HG02610 (cell line): Measurements from ENCODE around the gene IGF2BP3.

Source experiments
- ATAC-seq: cut with Tn5 transposase; IDR thresholded peaks from one replicate; pipeline ENCODE4 v1.9.1; 2021; ENCODE audit warnings: mild to moderate bottlenecking, moderate library complexity; ENCODE audit not compliant: unreplicated experiment

The IGF2BP3 gene

DNA sequence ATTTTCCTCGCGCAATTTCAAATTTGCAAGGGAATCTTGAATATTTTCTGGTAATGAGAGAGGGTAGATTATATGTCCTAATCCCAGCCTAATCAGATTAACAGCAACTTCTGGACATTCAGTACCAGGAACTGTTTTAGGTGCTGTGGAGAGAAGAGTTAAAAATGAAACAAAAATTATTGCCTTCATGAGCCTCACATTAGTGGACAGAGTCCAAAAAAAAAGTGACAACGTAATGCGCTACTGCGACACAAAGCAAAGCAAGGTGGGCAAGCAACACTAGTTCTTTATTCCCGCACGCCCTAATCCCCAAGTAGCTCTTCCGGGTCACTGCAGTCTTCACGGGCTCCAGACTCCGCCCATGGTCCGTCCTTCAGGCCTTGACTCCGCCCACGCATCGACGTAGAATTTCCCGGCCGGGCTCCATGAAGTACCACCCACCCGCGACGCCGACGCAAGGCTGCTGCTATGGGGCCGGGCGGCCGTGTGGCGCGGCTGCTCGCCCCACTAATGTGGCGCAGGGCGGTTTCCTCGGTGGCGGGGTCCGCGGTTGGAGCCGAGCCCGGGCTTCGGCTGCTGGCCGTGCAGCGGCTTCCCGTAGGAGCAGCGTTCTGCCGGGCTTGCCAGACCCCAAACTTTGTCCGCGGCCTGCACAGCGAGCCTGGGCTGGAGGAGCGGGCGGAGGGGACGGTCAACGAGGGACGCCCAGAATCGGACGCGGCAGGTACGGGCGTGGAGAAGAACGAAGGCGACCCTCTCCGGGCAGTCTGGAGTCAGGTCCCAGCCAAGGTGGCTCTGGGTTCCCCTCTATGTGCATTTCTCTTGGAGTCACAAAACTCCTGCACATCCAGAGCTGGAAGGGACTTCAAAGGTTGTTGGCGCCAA lies 171.2 kb downstream of the IGF2BP3 start, which contains the start of gene MALSU1:
MALSU1 (plus strand) TSS at position 455 of the 885 bp plus-strand sequence; CDS start at position 469, 14 bp downstream.
- peak; percentile 100 for ATAC-seq

DNA sequence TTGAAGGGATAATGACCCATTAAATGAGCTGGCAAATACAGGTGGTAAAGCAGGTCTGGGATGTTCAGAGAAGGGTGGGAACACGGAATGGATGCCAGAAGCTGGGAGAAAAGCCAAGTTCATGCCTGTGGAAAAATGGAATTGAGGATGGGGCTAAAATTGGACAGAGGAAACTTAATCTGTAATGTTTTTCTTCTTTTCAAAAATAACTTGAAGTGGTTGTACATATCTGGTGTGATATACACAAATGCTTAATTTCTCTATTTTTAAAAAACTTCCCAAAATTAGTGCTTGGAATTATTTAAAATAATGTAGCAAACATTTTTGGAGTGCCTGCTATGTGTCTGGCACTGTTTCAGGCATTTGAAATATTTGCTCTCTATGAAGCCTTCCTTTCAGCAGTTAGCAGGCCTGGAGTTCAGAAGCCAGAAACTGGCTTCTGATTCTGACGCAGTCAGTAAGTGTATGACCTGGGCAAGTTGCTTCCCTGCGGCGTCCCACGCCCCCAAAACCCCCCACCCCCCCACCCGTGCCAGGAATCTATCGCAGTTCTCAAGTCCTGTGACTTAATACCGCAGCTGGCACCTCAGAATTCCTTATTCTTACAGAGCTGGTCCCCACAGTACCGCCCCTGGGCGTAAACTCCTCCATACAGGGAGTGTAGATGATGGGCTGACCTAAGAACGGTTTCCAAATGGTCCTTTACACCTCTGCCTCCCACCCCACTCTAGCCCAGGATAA lies 172.0 kb downstream of the IGF2BP3 start:
- no peak for ATAC-seq

DNA sequence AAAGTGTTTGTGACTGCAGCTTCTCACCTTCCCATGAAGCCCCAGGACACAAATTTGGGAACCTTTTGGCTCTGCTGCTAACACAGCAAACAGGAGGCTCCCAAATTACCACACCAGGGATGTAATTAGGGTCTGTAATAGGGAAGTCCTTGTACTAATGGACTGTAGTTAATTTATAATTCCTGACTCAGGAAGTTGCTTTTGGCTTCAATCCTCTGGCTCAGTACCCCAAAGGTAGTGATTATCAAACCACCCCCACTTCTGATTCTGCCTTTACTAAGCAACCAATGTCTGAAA lies 174.9 kb downstream of the IGF2BP3 start:
- no peak for ATAC-seq

DNA sequence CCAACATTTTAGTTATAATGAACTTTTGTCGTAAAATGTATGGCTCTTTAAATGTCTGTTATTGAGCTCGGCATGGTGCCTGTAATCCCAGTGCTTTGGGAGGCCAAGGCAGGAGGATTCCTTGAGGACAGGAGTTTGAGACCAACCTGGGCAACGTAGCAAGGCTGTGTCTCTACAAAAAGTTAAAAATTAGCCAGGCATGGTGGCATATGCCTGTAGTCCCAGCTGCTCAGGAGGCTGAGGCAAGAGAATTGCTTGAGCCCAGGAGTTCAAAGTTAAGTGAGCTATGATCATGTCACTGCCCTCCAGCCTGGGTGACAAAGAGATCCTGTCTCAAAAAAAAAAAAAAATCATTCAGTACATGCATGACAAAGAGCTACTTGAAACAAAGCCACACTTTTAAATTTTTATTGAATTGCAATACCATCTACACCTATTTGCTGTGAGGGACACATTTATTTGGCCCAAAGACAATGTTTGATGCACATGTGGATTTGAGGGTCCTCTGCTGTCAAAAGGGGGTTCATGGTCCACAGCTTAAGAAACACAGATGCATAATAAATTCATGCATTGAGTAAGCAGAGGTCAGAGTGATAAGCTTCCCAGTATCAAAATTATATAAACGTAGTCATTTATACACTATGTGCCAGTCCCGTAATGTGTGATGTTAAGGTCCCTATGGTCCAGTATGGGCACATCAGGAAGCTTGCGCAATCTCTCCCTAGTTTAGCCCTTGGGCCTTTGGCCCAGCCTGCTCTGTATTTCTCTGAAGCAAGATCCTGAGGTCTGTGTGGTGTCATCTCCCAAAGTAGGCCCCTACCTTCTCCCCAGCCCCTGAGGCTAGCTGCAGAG lies 175.5 kb downstream of the IGF2BP3 start:
- no peak for ATAC-seq

DNA sequence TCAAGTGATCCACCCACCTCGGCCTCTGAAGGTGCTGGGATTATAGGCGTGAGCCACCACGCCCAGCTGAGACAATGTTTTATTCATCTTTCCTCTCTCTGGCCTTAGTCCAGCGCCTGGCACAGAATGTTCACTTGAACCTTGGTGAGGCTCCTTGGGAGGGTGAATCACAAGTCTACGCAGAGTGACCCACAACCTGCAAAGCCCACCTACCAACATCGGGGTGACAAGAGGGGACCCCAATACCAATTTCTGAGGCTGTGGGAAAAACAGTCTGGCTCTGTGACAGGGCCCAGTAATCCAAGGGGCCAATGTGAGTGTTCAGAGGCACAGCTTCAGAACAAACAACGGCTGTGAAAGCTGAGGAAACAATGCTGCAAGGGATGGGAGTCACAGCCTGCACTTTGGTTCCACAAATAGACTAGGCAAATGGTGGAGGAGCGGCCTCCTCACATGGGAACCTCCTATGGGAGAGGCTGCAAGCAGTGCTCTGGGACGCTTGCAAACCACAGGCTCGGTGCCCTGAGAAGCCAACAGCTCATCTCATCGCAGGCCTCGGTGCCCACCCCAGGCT lies 176.7 kb downstream of the IGF2BP3 start:
- no peak for ATAC-seq

DNA sequence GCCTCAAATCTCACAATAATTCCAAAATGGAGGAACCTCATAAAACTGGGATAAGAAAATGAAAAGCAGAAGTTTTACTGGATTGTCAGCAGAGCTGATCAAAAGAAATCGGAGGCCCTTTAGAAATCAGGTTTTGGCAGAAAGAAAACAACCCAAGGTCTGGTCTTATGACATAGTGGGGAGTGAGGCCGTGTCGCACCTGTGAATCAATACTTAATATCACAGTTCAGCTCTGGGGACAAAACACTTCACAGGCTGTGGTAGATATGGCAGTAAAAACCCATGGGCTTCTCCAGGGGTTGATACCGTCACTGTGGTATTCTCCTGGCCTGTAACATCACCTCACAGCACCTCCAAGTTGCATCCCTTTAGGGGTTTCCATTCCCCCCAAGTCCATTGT lies 177.7 kb downstream of the IGF2BP3 start:
- no peak for ATAC-seq

DNA sequence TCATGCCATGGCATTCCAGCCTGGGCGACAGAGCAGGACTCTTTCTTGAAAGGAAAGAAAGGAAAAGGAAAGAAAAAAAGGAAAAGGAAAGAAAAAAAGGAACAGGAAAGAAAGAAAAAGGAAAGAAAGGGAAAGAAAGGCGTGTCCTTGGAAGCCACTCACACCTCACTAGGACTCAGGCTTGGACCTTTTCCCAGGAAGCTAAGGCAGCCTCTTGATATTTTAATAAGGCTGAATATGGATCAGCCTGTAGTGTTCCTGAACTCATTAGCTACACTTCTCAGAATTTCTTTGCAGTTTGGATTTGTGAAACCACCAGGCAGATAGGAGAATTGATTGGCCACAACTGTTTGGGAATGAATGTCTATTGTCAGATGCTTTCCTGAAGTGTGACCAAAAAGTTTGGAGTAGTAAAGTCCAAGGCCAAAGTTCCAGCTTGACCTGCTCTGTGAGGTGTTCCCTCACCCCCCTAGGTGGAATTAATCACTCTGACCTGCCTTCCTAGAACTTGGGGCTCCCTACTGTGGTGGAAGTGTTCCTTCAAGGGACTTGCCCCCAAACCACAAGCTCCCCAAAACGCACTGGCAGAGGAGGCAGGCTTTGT lies 178.2 kb downstream of the IGF2BP3 start:
- ATAC-seq: no peak

DNA sequence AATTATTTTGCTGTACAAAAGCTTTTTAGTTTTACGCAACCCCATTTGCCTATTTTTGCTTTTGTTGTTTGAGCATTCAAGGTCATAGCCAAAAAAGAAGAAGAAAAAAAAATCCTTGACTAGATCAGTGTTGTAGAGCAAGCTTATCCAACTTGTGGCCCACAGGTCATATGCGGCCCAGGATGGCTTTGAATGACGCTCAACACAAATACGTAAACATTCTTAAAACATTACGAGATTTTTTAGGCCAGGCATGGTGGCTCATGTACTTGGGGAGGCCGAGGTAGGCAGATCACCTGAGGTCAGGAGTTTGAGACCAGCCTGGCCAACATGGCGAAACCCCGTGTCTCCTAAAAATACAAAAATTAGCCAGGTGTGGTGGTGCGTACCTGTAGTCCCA lies 179.3 kb downstream of the IGF2BP3 start:
- no peak for ATAC-seq

DNA sequence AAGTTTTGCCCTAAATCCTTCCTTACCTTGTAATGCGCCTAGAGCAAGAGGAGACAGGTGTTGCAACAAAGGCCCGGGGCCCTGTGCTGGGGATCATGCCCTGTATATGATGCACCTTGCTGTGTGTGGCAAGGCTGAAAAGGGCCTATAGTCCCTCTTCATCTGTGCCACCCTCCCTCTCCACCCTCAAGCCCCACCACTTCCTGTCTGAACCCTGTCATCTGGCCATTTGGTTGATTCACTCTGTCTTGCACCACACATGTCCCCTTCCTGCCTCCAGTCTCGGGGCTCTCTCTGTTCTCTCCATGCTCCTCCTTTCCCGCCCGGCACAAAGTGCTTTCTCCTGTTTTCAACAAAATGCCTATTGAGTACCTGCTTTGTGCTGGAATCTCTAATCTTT lies 182.7 kb downstream of the IGF2BP3 start:
- ATAC-seq: no peak

DNA sequence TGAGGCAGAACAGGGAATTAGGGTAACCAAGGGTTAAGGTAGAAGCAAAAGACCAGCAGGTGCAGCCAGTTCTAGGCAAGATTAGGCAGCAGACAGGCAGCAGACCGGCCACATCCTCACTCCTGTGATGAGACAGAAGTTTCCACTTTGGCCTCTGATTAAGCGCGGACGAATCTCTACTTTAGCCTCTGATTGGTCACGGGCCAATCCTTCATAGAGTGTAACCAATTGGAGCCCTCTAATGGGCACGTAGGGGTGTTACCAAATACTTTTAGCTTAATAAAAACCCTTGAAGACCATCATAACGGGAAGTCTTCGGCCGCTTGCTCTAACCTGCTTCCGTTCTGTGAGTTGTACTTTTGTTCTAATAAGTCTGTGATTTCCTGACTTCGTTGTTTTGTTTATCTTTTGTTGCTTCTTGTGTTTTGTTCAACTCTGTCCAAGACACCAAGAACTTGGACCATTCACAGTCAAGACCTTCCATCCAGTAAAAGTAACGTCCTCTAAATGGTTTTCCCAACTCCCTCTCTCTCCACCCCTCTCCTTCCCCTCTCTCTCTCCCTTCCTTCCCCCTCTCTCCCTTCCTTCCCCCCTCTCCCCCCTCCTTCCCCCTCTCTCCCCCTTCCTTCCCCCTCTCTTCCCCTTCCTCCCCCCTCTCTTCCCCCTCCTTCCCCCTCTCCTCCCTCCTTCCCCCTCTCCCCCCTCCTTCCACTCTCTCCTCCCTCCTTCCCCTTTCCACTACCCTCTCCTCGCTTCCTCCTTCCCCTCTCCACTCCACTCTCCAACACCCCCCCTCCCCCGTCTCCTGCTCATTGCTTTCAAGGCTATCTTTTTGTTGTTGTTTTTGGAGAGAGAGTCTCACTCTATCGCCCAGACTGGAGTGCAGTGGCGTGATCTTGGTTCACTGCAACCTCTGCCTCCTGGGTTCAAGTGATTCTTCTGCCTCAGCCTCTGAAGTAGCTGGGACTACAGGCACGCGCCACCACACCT lies 184.3 kb downstream of the IGF2BP3 start:
- no peak for ATAC-seq

DNA sequence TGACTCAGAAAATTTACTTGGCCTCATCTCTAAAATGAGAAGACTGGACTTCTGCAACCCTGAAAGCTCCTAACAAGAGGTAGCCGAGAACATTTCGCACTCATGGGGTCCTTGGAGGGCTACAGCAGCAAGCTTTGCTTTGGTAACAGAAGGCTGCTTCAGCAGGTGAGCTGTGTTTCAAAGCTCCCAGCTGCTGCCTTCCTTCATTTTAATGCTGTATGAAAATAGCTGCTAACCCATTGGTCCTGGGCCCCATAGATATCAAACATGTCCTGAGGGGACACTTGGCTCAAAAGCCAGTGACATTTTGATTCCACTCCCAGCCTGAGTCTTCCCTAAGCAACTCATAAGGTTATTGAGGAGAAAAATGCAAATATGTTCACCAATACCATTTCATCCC lies 185.4 kb downstream of the IGF2BP3 start:
- ATAC-seq: no peak

DNA sequence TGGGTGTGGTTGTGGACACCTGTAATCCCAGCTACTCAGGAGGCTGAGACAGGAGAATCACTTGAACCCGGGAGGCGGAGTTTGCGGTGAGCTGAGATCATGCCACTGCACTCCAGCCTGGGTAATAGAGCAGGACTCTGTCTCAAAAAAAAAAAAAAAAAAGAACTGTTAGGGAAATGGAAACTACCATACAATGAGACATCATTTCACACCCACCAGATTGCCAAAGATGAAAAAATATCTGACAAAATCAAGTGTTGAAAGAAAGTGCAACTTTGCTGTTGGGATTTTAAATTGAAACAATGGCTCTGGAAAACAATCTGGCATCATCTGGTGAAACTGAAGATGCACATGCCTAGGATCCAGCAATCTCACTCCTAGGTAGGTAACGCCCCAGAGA lies 187.2 kb downstream of the IGF2BP3 start:
- ATAC-seq: no peak

DNA sequence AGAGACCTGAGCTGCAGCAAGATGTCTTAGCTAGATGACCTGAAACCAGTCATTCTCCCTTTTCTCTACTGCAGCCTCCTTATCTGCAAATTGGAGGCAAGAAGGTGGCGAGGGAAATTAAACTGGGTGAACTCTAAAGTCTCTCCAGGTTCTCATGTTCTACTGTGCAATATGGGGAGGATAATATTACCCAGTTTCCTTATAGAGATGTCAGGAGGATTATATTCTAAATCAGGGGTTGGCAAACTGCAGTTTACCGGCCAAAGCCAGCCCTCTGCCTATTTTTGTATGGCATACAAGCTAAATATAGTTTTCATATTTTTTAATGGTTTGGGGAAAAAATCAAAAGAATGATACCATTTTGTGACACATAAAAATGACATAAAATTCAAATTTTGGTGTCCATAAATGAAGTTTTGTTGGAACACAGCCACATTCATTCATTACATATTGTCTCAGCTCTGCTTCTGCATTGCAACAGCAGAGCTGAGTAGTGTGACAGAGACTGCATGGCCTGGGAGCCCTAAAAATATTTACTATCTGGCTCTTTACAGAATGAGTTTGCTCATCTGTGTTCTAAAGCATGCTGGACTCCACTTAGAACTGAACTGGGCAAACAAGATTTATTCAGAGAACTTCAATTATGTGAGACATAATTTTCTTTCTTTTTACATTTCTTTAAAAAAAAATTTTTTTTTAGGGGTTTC lies 190.3 kb downstream of the IGF2BP3 start:
- ATAC-seq: no peak

DNA sequence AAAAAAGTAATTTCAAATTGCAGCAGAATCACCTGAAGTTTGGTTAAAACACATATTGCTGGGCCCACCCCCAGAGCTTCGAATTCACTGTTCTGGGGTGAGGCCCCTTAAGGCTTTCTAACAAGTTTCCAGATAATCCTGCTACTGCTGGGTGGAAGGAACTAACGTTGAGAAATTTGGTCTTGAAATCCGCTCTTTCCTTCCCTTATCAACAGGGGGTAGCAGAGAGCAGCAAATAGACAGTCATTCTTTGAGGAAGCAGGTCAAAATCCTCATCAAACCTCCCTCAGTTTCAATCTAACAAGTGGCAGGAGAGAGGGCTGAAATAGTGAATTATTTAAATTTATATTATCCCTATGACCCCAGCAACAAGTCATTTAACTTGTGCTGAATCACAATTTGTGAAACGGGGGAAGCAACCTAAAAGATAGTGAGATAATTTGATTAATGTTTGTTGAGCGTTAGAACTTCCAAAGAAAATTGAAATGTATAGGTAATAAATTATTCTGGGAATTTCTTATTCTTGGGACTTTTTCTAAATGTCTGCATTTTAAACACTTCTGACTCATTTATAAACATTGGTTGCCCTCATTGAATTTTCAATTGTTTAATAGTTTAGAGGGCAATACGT lies 192.8 kb downstream of the IGF2BP3 start:
- no peak for ATAC-seq

DNA sequence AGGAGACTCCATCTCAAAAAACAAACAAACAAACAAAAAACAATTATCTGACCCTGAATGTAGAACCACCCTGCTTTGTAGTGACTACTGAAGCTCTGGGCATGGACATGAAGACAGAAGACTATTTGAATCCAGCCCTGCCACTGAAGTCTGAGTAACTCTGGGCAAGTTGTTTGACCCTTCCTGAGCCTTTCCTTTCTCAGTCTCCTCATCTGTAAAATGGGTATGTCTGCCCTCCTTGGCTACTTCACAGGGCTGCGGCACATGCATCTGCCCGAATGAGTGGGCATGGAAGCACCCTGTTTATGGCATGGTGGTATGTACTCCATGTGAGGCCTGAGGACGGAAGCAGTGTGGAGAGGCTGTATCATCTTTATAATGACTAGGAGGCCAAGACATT lies 193.3 kb downstream of the IGF2BP3 start:
- ATAC-seq: no peak

DNA sequence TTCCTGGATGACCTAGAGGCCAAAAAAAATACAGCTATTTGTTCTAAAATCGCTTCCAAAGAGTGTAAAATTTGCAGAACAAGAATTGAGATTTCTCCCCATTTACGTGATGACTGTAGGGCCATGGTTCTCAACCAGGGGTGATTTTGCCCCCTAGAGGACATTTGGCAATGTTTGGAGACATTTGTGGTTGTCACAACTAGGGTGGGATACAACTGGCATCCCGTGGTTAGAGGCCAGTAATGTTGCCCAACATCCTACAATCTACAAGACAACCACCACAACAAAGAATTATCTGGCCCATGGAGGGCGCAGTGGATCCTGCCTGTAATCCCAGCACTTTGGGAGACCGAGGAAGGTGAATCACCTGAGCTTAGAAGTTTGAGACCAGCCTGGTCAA lies 193.9 kb downstream of the IGF2BP3 start:
- ATAC-seq: no peak

DNA sequence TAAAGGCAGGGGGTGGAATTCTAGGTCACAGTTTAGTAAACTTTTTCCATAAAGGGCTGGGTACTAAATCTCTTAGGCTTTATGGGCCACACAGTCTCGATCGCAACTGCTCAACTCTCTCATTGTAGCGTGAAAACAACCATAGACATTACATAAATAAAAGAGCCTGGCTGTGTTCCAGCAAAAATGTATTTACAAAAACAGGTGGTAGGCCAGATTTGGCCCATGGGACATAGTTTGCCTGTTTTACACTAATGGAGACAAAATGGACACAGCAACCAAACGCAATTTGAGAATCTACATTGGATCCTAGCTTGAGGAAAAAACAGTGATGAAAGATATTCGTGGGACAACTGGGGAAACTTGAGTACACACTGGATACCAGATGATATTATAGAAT lies 194.4 kb downstream of the IGF2BP3 start:
- ATAC-seq: no peak

DNA sequence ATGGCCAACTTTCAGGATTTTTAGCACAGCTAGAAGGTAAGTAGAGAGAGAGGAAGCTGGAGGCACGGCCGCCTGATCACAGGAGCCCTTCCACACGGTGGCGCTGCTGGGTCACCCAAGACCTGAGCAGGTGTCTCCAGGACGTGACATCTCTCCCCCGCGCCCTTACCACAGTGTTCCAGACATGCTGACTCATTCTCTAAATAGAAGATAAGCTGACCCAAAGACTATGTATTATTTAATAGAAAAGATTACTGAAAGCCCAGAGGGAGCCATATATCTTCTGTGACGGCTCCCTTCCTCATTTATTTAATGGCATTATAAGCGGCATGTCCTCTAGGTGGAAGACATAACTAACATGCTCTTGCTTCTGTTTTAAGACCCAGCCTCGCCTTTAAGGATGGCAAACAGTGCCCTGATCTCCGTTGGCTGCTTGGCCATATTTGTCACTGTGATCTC lies 197.1 kb downstream of the IGF2BP3 start:
- peak; percentile 96 for ATAC-seq
